ENCODE results near the gene SLC40A1. TPM values are rescaled to one million over a fixed set of nuclear protein-coding genes. Genes with fewer than 3 reads are reported as not detected.

Gene SLC40A1
- total RNA-seq, 1 donor: 19.7 TPM

DNA sequence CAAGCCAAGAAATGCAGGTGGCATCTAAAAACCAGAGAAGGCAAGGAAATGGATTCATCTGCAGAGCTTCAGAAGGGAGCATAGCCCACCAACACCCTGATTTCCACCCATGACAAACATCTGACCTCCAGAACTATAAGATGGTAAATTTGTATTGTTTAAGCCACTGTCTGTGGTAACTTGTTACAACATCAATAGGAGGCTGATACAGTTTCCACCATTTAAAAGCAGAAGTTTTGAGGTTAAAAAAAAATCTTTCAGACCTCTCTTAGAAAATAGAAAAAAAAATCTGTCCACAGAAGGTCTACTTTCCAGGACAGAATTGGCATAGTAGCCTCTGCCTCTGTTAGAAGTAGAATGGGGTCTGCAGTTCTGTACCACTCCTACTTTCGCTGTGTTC is 37.2 kb downstream of the SLC40A1 start:
- TF ChIP-seq CTCF (IDR thresholded peaks at IDR 0.05; ENCODE audit: insufficient read depth, low read length): no peak
- H3K4me3 ChIP-seq (ENCODE audit: low read depth, low read length): no peak overlapping the region
- DNase-seq (ENCODE audit: low read depth): no peak

DNA sequence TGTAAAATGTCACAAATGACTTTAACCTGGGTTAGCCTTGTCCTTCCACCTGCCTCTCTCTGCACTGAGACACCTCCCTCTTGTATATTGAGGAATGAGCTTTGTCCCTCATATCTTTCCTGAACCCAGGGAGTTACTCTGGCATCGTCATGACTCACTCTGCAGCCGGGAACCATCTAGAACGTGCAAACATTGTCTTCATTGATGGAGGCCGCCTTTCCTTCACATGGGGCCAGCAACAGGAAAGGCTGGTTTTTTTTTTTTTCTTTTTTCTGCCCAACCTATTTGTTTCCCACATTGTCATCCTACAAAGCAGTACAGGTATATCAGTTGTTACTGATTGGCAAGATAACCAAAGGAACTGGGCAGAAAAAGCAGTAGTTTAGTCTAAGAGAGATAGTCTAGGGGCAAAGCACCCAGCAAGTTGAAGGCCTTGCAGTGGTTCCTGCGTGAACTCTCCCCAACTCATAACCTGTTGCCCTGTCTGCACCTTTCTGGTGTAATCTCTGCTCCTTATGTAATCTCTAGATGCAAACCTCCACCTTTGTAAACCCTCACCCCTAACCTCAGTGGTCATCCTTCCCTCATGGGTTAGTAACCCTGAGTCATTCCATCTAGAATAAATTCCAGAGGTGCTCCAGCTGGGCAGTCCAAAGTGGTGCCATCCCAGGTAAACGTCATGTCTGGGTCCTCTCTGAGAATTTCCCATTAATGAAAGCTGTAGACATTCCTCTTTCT is 38.3 kb downstream of the SLC40A1 start:
- no peak for DNase-seq (ENCODE audit: low read depth)
- H3K4me3 ChIP-seq (ENCODE audit: low read depth, low read length): no peak overlapping the region
- no peak for TF ChIP-seq CTCF (IDR thresholded peaks at IDR 0.05; ENCODE audit: insufficient read depth, low read length)

GRCh38 chr2:189541591-189541990 is 39.0 kb downstream of the SLC40A1 start:
- no peak overlapping the region for H3K4me3 ChIP-seq (ENCODE audit: low read depth, low read length)
- DNase-seq (ENCODE audit: low read depth): no peak
- TF ChIP-seq CTCF (IDR thresholded peaks at IDR 0.05; ENCODE audit: insufficient read depth, low read length): no peak

DNA sequence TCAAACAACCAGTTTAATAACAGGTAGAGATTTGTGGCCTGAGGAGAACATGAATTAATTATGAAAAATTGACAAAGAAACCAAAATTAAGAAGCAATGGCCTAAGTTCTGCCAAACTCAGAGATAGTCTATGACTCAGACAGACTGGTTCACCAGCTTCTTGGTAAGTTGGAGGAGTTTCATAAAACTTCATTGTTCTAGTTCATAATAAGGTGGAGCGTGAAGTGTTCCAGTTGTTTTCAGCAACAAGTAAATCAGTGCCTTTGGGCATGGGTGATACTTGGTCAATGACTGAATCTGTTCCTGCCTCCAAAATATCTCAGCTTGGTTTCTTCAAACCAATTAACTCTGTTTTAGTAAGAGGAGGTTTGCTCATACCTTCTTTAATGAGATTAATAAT is 40.0 kb downstream of the SLC40A1 start:
- TF ChIP-seq CTCF (IDR thresholded peaks at IDR 0.05; ENCODE audit: insufficient read depth, low read length): no peak
- no peak for DNase-seq (ENCODE audit: low read depth)
- H3K4me3 ChIP-seq (ENCODE audit: low read depth, low read length): no peak overlapping the region

GRCh38 chr2:189538402-189538801 is 42.2 kb downstream of the SLC40A1 start:
- no peak for TF ChIP-seq CTCF (IDR thresholded peaks at IDR 0.05; ENCODE audit: insufficient read depth, low read length)
- no peak overlapping the region for H3K4me3 ChIP-seq (ENCODE audit: low read depth, low read length)
- DNase-seq (ENCODE audit: low read depth): no peak

GRCh38 chr2:189536830-189537229 is 43.8 kb downstream of the SLC40A1 start:
- no peak for DNase-seq (ENCODE audit: low read depth)
- no peak overlapping the region for H3K4me3 ChIP-seq (ENCODE audit: low read depth, low read length)
- no peak for TF ChIP-seq CTCF (IDR thresholded peaks at IDR 0.05; ENCODE audit: insufficient read depth, low read length)

Measured in fibroblast of the aortic adventitia (primary cell).